GM21381 (cell line): ENCODE data around the gene ITFG1.
"Not testable (repeated sequence)": the region's sequence is repeated elsewhere in the genome, so short reads cannot be mapped to it uniquely, and the experiment has no call there.

Experiments
- ATAC-seq: cut with Tn5 transposase; IDR thresholded peaks from one replicate; pipeline ENCODE4 v1.9.1; 2021; ENCODE audit warnings: mild to moderate bottlenecking, moderate library complexity; ENCODE audit not compliant: unreplicated experiment

Gene ITFG1

GRCh38 chr16:47475786-47476185 is 14.9 kb upstream of the ITFG1 start:
- no peak for ATAC-seq

- ATAC-seq: no peak
Measured at GRCh38 chr16:47473792-47474191, 12.9 kb upstream of the ITFG1 start.

- ATAC-seq: not testable (repeated sequence)
Measured at GRCh38 chr16:47473004-47473403, 12.1 kb upstream of the ITFG1 start.

- ATAC-seq: no peak
Measured at GRCh38 chr16:47470810-47471209, 9.9 kb upstream of the ITFG1 start.

GRCh38 chr16:47470211-47470610 is 9.3 kb upstream of the ITFG1 start:
- no peak for ATAC-seq

- no peak for ATAC-seq
Measured at GRCh38 chr16:47469227-47469626, 8.4 kb upstream of the ITFG1 start.

- not testable (repeated sequence) for ATAC-seq
Measured at GRCh38 chr16:47468070-47468689, 7.3 kb upstream of the ITFG1 start.

- ATAC-seq: no peak
Measured at GRCh38 chr16:47467501-47467900, 6.6 kb upstream of the ITFG1 start.

- ATAC-seq: no peak
Measured at GRCh38 chr16:47465919-47466630, 5.2 kb upstream of the ITFG1 start.

GRCh38 chr16:47463771-47464624 is 3.1 kb upstream of the ITFG1 start:
- ATAC-seq: no peak

GRCh38 chr16:47461598-47462266 is 869 bp upstream of the ITFG1 start:
- ATAC-seq: no peak

- ATAC-seq: no peak
Measured at GRCh38 chr16:47460359-47460710, 528 bp downstream of the ITFG1 start.

- no peak for ATAC-seq
Measured at GRCh38 chr16:47459603-47460002, 1.3 kb downstream of the ITFG1 start.

- ATAC-seq: no peak
Measured at GRCh38 chr16:47458331-47458730, 2.5 kb downstream of the ITFG1 start.

GRCh38 chr16:47449788-47450187 is 11.1 kb downstream of the ITFG1 start:
- no peak for ATAC-seq

GRCh38 chr16:47448830-47449575 is 11.9 kb downstream of the ITFG1 start:
- ATAC-seq: no peak

GRCh38 chr16:47446431-47446830 is 14.4 kb downstream of the ITFG1 start:
- no peak for ATAC-seq

- not testable (repeated sequence) for ATAC-seq
Measured at GRCh38 chr16:47442884-47443283, 18.0 kb downstream of the ITFG1 start.

- not testable (repeated sequence) for ATAC-seq
Measured at GRCh38 chr16:47440066-47440465, 20.8 kb downstream of the ITFG1 start.

GRCh38 chr16:47434274-47434673 is 26.6 kb downstream of the ITFG1 start:
- ATAC-seq: not testable (repeated sequence)

- ATAC-seq: no peak
Measured at GRCh38 chr16:47431960-47432359, 28.9 kb downstream of the ITFG1 start.
